GM18498 (cell line): ENCODE data around the gene ELMOD1.

ENCODE experiments used
- ATAC-seq: cut with Tn5 transposase; IDR thresholded peaks from one replicate; pipeline ENCODE4 v1.9.1; 2021; ENCODE audit warnings: mild to moderate bottlenecking, moderate library complexity; ENCODE audit not compliant: unreplicated experiment

ELMOD1 gene

DNA sequence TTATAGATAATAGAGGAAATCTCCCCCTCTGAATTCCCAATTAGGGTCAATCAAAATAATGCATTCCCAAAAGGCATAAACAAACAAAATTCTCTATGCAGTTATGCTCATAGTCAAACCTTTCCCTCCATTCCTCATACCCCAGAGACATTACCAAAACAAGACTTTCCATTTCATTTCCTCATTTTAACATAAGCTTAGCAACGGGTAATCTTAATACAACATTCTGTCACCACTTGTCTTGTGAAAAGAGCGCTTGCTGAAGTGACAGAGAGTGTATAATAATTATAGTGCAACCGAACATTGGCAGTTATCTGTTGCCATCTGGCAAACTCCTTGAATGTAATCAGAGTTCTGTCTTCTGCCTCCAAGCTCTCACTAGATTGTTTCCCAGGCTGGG, 122.1 kb downstream of the ELMOD1 start:
- no peak for ATAC-seq
